ENCODE measurements around the gene NT5DC2. TPM values are rescaled to one million over a fixed set of nuclear protein-coding genes. Genes with fewer than 3 reads are reported as not detected.

The NT5DC2 gene
- total RNA-seq, result 10 to 100 TPM; 11.6 to 29.8 (median 20.7) TPM

- TF ChIP-seq CTCF (IDR thresholded peaks at IDR 0.05; ENCODE audit: low read depth), result no peak
Measured at GRCh38 chr3:52533623-52534280, at the start of gene NT5DC2. TSS of gene NT5DC2 (minus strand) at chr3:52533857. CDS start at chr3:52533737, 120 bp downstream.

GRCh38 chr3:52574056-52574965, 40.7 kb upstream of the NT5DC2 start:
- TF ChIP-seq CTCF (IDR thresholded peaks at IDR 0.05; ENCODE audit: low read depth), result no peak

- TF ChIP-seq CTCF (IDR thresholded peaks at IDR 0.05; ENCODE audit: low read depth), result no peak
Measured at GRCh38 chr3:52572221-52572620, 38.6 kb upstream of the NT5DC2 start.

- TF ChIP-seq CTCF (IDR thresholded peaks at IDR 0.05; ENCODE audit: low read depth), result no peak
Measured at GRCh38 chr3:52570076-52570475, 36.4 kb upstream of the NT5DC2 start.

- TF ChIP-seq CTCF (IDR thresholded peaks at IDR 0.05; ENCODE audit: low read depth), result no peak
Measured at GRCh38 chr3:52568069-52568468, 34.4 kb upstream of the NT5DC2 start.

- TF ChIP-seq CTCF (IDR thresholded peaks at IDR 0.05; ENCODE audit: low read depth), result no peak
Measured at GRCh38 chr3:52563984-52564383, 30.3 kb upstream of the NT5DC2 start.

GRCh38 chr3:52561028-52561747, 27.5 kb upstream of the NT5DC2 start:
- no peak for TF ChIP-seq CTCF (IDR thresholded peaks at IDR 0.05; ENCODE audit: low read depth)
